Nephron (organoid): ENCODE measurements around the gene ABCC3.
A peak's percentile ranks its signal among the peaks of the same experiment; 100 is the strongest.

Experiments used
- H3K27ac Mint-ChIP-seq, 3 experiments: 2 replicates each; pipeline ENCODE4 v1.8.0; 2020; ENCODE audit warnings: mixed read lengths in 3 of 3, mild to moderate bottlenecking in 2 of 3, moderate library complexity in 1 of 3
- H3K27me3 Mint-ChIP-seq: 2 replicates; pipeline ENCODE4 v1.8.0; 2021; ENCODE audit warnings: low read depth, mild to moderate bottlenecking, moderate library complexity, mixed read lengths
- H3K36me3 Mint-ChIP-seq: 2 replicates; pipeline ENCODE4 v1.8.0; 2020; ENCODE audit warnings: low read depth, mixed read lengths
- H3K4me1 Mint-ChIP-seq: 2 replicates; pipeline ENCODE4 v1.8.0; 2020; ENCODE audit warnings: mixed read lengths
- H3K4me3 Mint-ChIP-seq, 3 experiments: 2 replicates each; pipeline ENCODE4 v1.8.0; 2020; ENCODE audit warnings: mild to moderate bottlenecking in 3 of 3, mixed read lengths in 3 of 3, moderate library complexity in 2 of 3
- H3K9me3 Mint-ChIP-seq: 2 replicates; pipeline ENCODE4 v1.8.0; 2020; ENCODE audit warnings: mixed read lengths
- TF ChIP-seq, protein P1 (sequence below), 3 experiments: fragments of 200-600 bp; sonication (generic); IDR thresholded peaks; one replicate each; pipeline ENCODE4 v1.5.0; 2021; ENCODE audit warnings: antibody characterized with exemption in 3 of 3; ENCODE audit not compliant: unreplicated experiment in 3 of 3

The ABCC3 gene

DNA sequence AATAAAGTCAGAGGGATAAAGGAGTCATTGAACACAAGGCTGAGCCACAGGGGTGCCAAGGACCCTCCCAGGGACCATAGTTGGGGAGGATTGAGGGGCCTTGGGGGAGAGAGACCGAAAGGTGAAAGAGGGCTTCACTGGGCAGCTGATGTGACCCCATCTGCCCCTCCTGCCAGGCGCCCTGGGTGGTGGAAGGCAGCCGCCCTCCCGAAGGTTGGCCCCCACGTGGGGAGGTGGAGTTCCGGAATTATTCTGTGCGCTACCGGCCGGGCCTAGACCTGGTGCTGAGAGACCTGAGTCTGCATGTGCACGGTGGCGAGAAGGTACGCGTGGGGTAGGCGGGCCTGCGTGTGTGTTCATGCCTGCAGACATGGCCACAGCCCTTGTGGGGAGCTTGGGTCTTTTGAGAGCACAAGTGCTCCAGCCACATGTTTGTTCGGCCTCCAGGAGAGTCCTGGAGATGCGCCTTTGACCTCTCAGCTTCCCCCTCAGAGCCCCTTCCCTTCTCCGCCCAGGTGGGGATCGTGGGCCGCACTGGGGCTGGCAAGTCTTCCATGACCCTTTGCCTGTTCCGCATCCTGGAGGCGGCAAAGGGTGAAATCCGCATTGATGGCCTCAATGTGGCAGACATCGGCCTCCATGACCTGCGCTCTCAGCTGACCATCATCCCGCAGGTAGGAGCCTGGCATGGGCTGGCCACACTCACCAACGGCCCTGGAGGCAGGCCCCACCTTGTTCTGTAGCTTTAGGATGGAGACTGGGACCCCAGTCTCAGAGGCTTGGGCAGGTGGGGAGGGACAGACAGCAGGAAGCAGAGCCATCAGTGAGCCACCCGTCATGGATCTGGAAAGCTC lies 49.0 kb downstream of the ABCC3 start:
- Mint-ChIP-seq H3K9me3 (no peaks in the 10 kb centered on the region), H3K36me3 (no peaks in the 10 kb centered on the region), H3K4me3 (no peak overlapping the region), H3K4me1 (peaks cover 39% of the 10 kb centered on the region), H3K27ac (peak overlapping the region in 1 of 3 experiments; percentile 47), H3K27me3 (peaks cover 13% of the 10 kb centered on the region)
- TF ChIP-seq, protein P1, sequence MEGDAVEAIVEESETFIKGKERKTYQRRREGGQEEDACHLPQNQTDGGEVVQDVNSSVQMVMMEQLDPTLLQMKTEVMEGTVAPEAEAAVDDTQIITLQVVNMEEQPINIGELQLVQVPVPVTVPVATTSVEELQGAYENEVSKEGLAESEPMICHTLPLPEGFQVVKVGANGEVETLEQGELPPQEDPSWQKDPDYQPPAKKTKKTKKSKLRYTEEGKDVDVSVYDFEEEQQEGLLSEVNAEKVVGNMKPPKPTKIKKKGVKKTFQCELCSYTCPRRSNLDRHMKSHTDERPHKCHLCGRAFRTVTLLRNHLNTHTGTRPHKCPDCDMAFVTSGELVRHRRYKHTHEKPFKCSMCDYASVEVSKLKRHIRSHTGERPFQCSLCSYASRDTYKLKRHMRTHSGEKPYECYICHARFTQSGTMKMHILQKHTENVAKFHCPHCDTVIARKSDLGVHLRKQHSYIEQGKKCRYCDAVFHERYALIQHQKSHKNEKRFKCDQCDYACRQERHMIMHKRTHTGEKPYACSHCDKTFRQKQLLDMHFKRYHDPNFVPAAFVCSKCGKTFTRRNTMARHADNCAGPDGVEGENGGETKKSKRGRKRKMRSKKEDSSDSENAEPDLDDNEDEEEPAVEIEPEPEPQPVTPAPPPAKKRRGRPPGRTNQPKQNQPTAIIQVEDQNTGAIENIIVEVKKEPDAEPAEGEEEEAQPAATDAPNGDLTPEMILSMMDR (IDR thresholded peaks at IDR 0.05; ENCODE audit: unreplicated experiment in 3 of 3) = no peak

DNA sequence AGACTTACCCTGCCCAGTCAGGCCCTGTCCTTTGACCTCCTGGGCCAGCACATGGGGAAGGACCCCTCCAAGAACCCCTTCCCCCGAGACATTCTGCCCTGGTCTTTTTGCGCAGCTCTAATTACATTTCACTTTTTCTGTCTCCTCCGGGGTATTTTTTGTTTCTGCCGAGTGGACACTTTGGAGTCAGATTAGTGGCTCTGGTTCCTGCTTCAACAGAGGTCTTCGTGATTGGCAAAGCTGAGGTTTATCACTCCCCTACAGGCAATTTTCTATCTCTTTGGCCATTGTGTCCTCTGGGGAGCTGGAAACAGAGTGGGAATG lies 49.6 kb downstream of the ABCC3 start:
- H3K27ac Mint-ChIP-seq = peak overlapping the region in 2 of 3 experiments; percentile 47 to 66
- no peak overlapping the region for H3K4me3 Mint-ChIP-seq
- no peaks in the 10 kb centered on the region for H3K9me3 Mint-ChIP-seq
- no peaks in the 10 kb centered on the region for H3K36me3 Mint-ChIP-seq
- H3K27me3 Mint-ChIP-seq = peaks cover 13% of the 10 kb centered on the region
- H3K4me1 Mint-ChIP-seq = peaks cover 39% of the 10 kb centered on the region
- TF ChIP-seq, protein P1 (IDR thresholded peaks at IDR 0.05; ENCODE audit: unreplicated experiment in 3 of 3) = no peak

DNA sequence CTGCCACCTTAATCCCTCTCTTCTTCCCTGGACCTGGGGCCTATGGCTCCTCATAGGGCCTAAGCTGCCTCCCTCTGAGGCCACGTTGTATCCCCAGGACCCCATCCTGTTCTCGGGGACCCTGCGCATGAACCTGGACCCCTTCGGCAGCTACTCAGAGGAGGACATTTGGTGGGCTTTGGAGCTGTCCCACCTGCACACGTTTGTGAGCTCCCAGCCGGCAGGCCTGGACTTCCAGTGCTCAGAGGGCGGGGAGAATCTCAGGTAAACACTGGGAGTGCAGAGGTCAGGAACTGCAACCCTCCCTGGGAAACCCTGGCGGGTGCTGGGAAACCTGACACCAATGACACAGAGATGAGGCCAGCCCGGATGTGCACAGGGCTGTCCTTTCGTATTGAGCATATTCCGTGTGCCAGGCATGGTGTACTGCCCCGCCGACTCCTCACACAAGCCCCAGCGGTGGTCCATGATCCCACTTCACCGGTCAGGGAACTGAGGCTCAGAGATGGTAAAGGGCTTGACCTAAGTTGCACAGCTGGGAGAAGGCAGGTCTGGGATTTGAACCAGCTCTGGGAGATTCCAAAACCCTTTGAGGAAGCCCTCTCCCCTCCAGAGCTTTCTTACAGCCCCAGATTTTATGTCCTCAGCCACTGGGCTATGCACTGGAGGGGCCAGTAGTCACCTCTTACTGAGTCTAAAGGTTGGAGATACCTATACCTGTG lies 50.1 kb downstream of the ABCC3 start:
- Mint-ChIP-seq H3K27ac (peak overlapping the region in 2 of 3 experiments; percentile 47 to 66), H3K27me3 (peaks cover 13% of the 10 kb centered on the region), H3K4me3 (no peak overlapping the region), H3K36me3 (no peaks in the 10 kb centered on the region), H3K9me3 (no peaks in the 10 kb centered on the region), H3K4me1 (peaks cover 42% of the 10 kb centered on the region)
- TF ChIP-seq, protein P1 (IDR thresholded peaks at IDR 0.05; ENCODE audit: unreplicated experiment in 3 of 3) = no peak

DNA sequence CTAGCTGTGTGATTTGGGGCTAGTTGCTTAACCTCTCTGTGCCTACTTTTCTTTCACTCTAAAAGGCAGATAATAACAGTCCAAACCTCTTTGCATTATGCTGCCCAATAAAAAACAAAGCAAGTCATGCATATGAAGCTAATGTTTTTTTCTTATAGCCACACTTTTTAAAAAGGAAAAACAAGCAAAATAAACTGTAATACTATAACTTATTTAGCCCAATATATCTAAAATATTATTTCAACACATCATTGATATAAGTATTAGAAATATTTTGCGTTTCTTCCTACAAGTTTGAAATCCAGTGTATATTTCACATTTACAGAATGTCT lies 50.6 kb downstream of the ABCC3 start:
- Mint-ChIP-seq H3K27ac (peak overlapping the region in 2 of 3 experiments; percentile 72 to 82), H3K36me3 (no peaks in the 10 kb centered on the region), H3K4me3 (no peak overlapping the region), H3K4me1 (peaks cover 46% of the 10 kb centered on the region), H3K27me3 (peaks cover 13% of the 10 kb centered on the region), H3K9me3 (no peaks in the 10 kb centered on the region)
- TF ChIP-seq, protein P1 (IDR thresholded peaks at IDR 0.05; ENCODE audit: unreplicated experiment in 3 of 3) = no peak

DNA sequence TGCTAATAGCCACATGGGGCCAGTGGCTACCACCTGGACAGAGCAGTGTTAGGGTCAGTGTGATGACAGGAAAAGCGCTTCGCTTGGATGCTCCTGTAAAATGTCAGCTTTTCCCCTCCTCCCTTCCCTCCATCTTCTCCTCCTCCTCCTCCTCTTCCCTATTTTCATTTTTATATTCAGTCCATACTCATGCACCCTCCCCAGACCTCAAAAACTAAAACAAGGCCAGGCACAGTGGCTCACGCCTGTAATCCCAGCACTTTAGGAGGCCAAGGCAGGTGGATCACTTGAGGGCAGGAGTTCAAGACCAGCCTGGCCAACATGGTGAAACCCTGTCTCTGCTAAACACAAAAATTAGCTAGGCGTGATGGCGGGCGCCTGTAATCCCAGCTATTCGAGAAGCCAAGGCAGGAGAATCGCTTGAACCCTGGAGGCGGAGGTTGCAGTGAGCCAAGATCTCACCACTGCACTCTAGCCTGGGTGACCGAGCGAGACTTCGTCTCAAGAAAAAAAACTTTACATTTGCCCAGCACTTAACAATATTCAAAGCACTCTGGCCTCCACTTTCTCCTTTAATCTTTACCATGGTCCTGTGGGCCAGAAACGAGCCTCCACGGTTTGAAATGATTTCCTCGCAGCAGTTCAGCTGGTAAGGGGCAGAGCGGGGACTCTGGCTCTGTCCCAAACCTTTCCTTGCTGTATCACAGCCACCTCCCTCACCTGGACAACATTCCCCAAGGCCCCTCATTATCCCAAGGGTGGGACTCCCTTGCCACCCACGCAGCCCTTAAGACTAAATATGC lies 51.2 kb downstream of the ABCC3 start:
- H3K4me3 Mint-ChIP-seq = peak overlapping the region in 1 of 3 experiments; percentile 15
- peaks cover 13% of the 10 kb centered on the region for H3K27me3 Mint-ChIP-seq
- no peaks in the 10 kb centered on the region for H3K9me3 Mint-ChIP-seq
- TF ChIP-seq, protein P1 (IDR thresholded peaks at IDR 0.05; ENCODE audit: unreplicated experiment in 3 of 3) = no peak
- H3K27ac Mint-ChIP-seq = peak overlapping the region; percentile 67 to 82 (median 72)
- no peaks in the 10 kb centered on the region for H3K36me3 Mint-ChIP-seq
- peaks cover 48% of the 10 kb centered on the region for H3K4me1 Mint-ChIP-seq
